GM23338 (cell line): ENCODE results near the gene TMEM247. TPM values are rescaled to one million over a fixed set of nuclear protein-coding genes. Genes with fewer than 3 reads are reported as not detected.

Experiments
- ATAC-seq: fragments of 200-7000 bp; cut with Tn5 transposase; 3 replicates; pipeline ENCODE4 v1.9.1; 2020
- DNase-seq: peaks from one replicate; pipeline ENCODE4 v3.0.0-alpha.2; 2015; ENCODE audit warnings: low spot score
- H2AFZ ChIP-seq: fragments of 200-600 bp; sonication (generic); 2 replicates; pipeline ENCODE4 v1.8.0; 2016; ENCODE audit warnings: antibody characterized with exemption, mild to moderate bottlenecking, moderate library complexity
- H3F3A ChIP-seq: fragments of 200-600 bp; sonication (generic); replicated peaks from 2 replicates; pipeline ENCODE4 v1.8.0; 2017; ENCODE audit warnings: antibody characterized with exemption, mixed run types, low read depth
- H3K27ac ChIP-seq: fragments of 200-600 bp; sonication (generic); 2 replicates; pipeline ENCODE4 v1.6.1; 2016; ENCODE audit warnings: low read depth
- H3K27me3 ChIP-seq: fragments of 200-600 bp; sonication (generic); 2 replicates; pipeline ENCODE4 v1.8.0; 2016; ENCODE audit warnings: mild to moderate bottlenecking, mixed run types, moderate library complexity; ENCODE audit not compliant: insufficient read depth
- H3K36me3 ChIP-seq: fragments of 200-600 bp; sonication (generic); 2 replicates; pipeline ENCODE4 v1.8.0; 2016; ENCODE audit warnings: mild to moderate bottlenecking; ENCODE audit not compliant: insufficient read depth
- H3K4me1 ChIP-seq: fragments of 200-600 bp; sonication (generic); 2 replicates; pipeline ENCODE4 v1.8.0; 2016; ENCODE audit warnings: mild to moderate bottlenecking, moderate library complexity; ENCODE audit not compliant: insufficient read depth
- H3K4me2 ChIP-seq: fragments of 200-600 bp; sonication (generic); 2 replicates; pipeline ENCODE4 v1.7.1; 2017; ENCODE audit warnings: mixed run types
- H3K4me3 ChIP-seq: fragments of 200-600 bp; sonication (generic); 2 replicates; pipeline ENCODE4 v1.6.1; 2016; ENCODE audit warnings: mixed run types
- H3K79me2 ChIP-seq: fragments of 200-600 bp; sonication (generic); replicated peaks from 2 replicates; pipeline ENCODE4 v1.8.0; 2017; ENCODE audit warnings: mild to moderate bottlenecking; ENCODE audit not compliant: insufficient read depth
- H3K9me2 ChIP-seq: fragments of 200-600 bp; sonication (generic); 2 replicates; pipeline ENCODE4 v1.8.0; 2017; ENCODE audit not compliant: insufficient read depth
- H4K20me1 ChIP-seq: fragments of 200-600 bp; sonication (generic); replicated peaks from 2 replicates; pipeline ENCODE4 v1.8.0; 2017; ENCODE audit warnings: mild to moderate bottlenecking; ENCODE audit not compliant: insufficient read depth
- H3K27ac Mint-ChIP-seq: 2 replicates; pipeline ENCODE4 v1.8.0; 2020; ENCODE audit warnings: inconsistent platforms, mild to moderate bottlenecking, moderate library complexity, mixed read lengths
- H3K27me3 Mint-ChIP-seq: 3 replicates; pipeline ENCODE4 v1.8.0; 2022; ENCODE audit warnings: low read depth, mild to moderate bottlenecking, moderate library complexity, mixed read lengths, inconsistent platforms; ENCODE audit not compliant: insufficient read depth, poor library complexity
- H3K36me3 Mint-ChIP-seq: 3 replicates; pipeline ENCODE4 v1.8.0; 2021; ENCODE audit warnings: low read depth, mild to moderate bottlenecking, inconsistent platforms, moderate library complexity, mixed read lengths
- H3K4me1 Mint-ChIP-seq: 3 replicates; pipeline ENCODE4 v1.8.0; 2020; ENCODE audit warnings: mild to moderate bottlenecking, inconsistent platforms, mixed read lengths
- H3K4me3 Mint-ChIP-seq: 3 replicates; pipeline ENCODE4 v1.8.0; 2021; ENCODE audit warnings: moderate library complexity, mild to moderate bottlenecking, inconsistent platforms, mixed read lengths
- H3K9me3 Mint-ChIP-seq: 3 replicates; pipeline ENCODE4 v1.8.0; 2020; ENCODE audit warnings: moderate library complexity, mild to moderate bottlenecking, inconsistent platforms, mixed read lengths
- CREB1 ChIP-seq: fragments of 250-450 bp; sonication (Bioruptor Pico); IDR thresholded peaks from 2 replicates; pipeline ENCODE4 v1.5.0; 2020; ENCODE audit warnings: low read depth, mild to moderate bottlenecking, moderate library complexity
- CTCF ChIP-seq, 2 experiments: fragments of 200-600 bp in 1 of 2; sonication (generic) in 1 of 2; conservative IDR thresholded peaks; 2 replicates each; pipeline versions ENCODE4 v1.5.1 to v1.6.1; 2016 to 2017; ENCODE audit warnings: antibody characterized with exemption in 2 of 2, low read depth in 2 of 2, mild to moderate bottlenecking in 2 of 2, moderate library complexity in 1 of 2
- ETS1 ChIP-seq: IDR thresholded peaks from 2 replicates; pipeline ENCODE4 v1.6.1; 2016; ENCODE audit warnings: antibody characterized with exemption
- EZH2 ChIP-seq: fragments of 200-600 bp; sonication (generic); IDR thresholded peaks from one replicate; pipeline ENCODE4 v1.8.0; 2017; ENCODE audit warnings: antibody characterized with exemption, mild to moderate bottlenecking, low read depth; ENCODE audit not compliant: unreplicated experiment
- EZH2phosphoT487 ChIP-seq: fragments of 200-600 bp; sonication (generic); IDR thresholded peaks from one replicate; pipeline ENCODE4 v1.8.1; 2018; ENCODE audit warnings: antibody characterized with exemption; ENCODE audit not compliant: unreplicated experiment
- JUNB ChIP-seq: IDR thresholded peaks from one replicate; pipeline ENCODE4 v1.6.1; 2016; ENCODE audit warnings: antibody characterized with exemption; ENCODE audit not compliant: unreplicated experiment
- NANOG ChIP-seq: IDR thresholded peaks from 2 replicates; pipeline ENCODE4 v1.6.1; 2016; ENCODE audit warnings: antibody characterized with exemption, borderline replicate concordance
- POLR2AphosphoS5 ChIP-seq: IDR thresholded peaks from 2 replicates; pipeline ENCODE4 v1.6.1; 2016; ENCODE audit warnings: antibody characterized with exemption, low read depth
- REST ChIP-seq: IDR thresholded peaks from one replicate; pipeline ENCODE4 v1.6.1; 2018; ENCODE audit warnings: antibody characterized with exemption; ENCODE audit not compliant: unreplicated experiment
- STAT1 ChIP-seq: IDR thresholded peaks from one replicate; pipeline ENCODE4 v1.6.1; 2016; ENCODE audit warnings: antibody characterized with exemption; ENCODE audit not compliant: unreplicated experiment
- ZNF114 ChIP-seq: fragments of 250-450 bp; sonication (Bioruptor Pico); IDR thresholded peaks from 2 replicates; pipeline ENCODE4 v1.5.0; 2020; ENCODE audit warnings: mild to moderate bottlenecking, moderate library complexity
- ZNF331 ChIP-seq: fragments of 250-450 bp; sonication (Bioruptor Pico); IDR thresholded peaks from 2 replicates; pipeline ENCODE4 v1.5.0; 2020; ENCODE audit warnings: low read depth, mild to moderate bottlenecking, moderate library complexity
- ZNF462 ChIP-seq: fragments of 250-450 bp; sonication (Bioruptor Pico); IDR thresholded peaks from 2 replicates; pipeline ENCODE4 v1.5.0; 2020; ENCODE audit warnings: mild to moderate bottlenecking, moderate library complexity
- polyA plus RNA-seq: library from polyadenylated mRNA; unstranded; fragments of >200 nt; fragmentation: Nextera tagmentation; extraction: Ambion mirVana; gene quantifications from 2 replicates; pipeline ENCODE4 v1.2.1, GENCODE V29; 2016
- total RNA-seq: library from RNA; depleted of rRNA; stranded (reverse); fragments of >200 nt; shearing (Covaris generic); gene quantifications from 2 replicates; pipeline ENCODE4 v1.2.3, GENCODE V29; 2014

The TMEM247 gene
- total and polyA plus RNA-seq, 2 experiments from 2014 or later: not detected

- H3K4me2 ChIP-seq: no peak overlapping the region
- Mint-ChIP-seq H3K27me3 (peaks cover 7% of the 10 kb centered on the region), H3K4me1 (peaks cover 19% of the 10 kb centered on the region), H3K36me3 (no peaks in the 10 kb centered on the region), H3K27ac (no peak overlapping the region), H3K9me3 (no peaks in the 10 kb centered on the region), H3K4me3 (no peak overlapping the region)
- H3K9me2 ChIP-seq: no peaks in the 10 kb centered on the region
- H3K4me3 ChIP-seq: no peak overlapping the region
- H3F3A ChIP-seq: no peaks in the 10 kb centered on the region
- no peak for ATAC-seq
- no peak for DNase-seq
- no peak overlapping the region; the same call in 1 of the 2 replicates for H2AFZ ChIP-seq
- peaks cover 13% of the 10 kb centered on the region; the same call in 1 of the 2 replicates for H3K4me1 ChIP-seq
- H3K27me3 ChIP-seq: no peaks in the 10 kb centered on the region
- no peak for TF ChIP-seq EZH2
- TF ChIP-seq POLR2AphosphoS5: no peak
- no peak for TF ChIP-seq ZNF114 (CRISPR knock-in tag)
- no peak for TF ChIP-seq ZNF462 (CRISPR knock-in tag)
- TF ChIP-seq CTCF (conservative IDR thresholded peaks at IDR 0.05; ENCODE audit: low read depth in 2 of 2): no peak
- TF ChIP-seq JUNB: no peak
- no peak for TF ChIP-seq EZH2phosphoT487
- no peak for TF ChIP-seq REST
- TF ChIP-seq NANOG: no peak
- no peak for TF ChIP-seq ETS1
- TF ChIP-seq ZNF331 (CRISPR knock-in tag): no peak
- TF ChIP-seq CREB1: no peak
- no peak for TF ChIP-seq STAT1
- no peaks in the 10 kb centered on the region for H3K36me3 ChIP-seq
- no peak overlapping the region for H3K27ac ChIP-seq
- H3K79me2 ChIP-seq: no peaks in the 10 kb centered on the region
- no peaks in the 10 kb centered on the region; the same call in 1 of the 2 replicates for H4K20me1 ChIP-seq
Observed at GRCh38 chr2:46505472-46505783, 26.1 kb downstream of the TMEM247 start.
